Stimulated activated naive CD4-positive, alpha-beta T cell treated with Interleukin-2 at 50 U/mL for 16 hours (primary cell): ENCODE data around the gene NFKBIE.

Experiments
- DNase-seq: peaks from one replicate; lab custom pipeline; 2025; lab: John Stamatoyannopoulos, UW

Gene NFKBIE

GRCh38 chr6:44226368-44227147, 38.8 kb downstream of the NFKBIE start:
- DNase-seq: no peak

GRCh38 chr6:44225579-44226325, 39.6 kb downstream of the NFKBIE start:
- no peak for DNase-seq

GRCh38 chr6:44224965-44225305, 40.4 kb downstream of the NFKBIE start:
- DNase-seq: no peak

DNA sequence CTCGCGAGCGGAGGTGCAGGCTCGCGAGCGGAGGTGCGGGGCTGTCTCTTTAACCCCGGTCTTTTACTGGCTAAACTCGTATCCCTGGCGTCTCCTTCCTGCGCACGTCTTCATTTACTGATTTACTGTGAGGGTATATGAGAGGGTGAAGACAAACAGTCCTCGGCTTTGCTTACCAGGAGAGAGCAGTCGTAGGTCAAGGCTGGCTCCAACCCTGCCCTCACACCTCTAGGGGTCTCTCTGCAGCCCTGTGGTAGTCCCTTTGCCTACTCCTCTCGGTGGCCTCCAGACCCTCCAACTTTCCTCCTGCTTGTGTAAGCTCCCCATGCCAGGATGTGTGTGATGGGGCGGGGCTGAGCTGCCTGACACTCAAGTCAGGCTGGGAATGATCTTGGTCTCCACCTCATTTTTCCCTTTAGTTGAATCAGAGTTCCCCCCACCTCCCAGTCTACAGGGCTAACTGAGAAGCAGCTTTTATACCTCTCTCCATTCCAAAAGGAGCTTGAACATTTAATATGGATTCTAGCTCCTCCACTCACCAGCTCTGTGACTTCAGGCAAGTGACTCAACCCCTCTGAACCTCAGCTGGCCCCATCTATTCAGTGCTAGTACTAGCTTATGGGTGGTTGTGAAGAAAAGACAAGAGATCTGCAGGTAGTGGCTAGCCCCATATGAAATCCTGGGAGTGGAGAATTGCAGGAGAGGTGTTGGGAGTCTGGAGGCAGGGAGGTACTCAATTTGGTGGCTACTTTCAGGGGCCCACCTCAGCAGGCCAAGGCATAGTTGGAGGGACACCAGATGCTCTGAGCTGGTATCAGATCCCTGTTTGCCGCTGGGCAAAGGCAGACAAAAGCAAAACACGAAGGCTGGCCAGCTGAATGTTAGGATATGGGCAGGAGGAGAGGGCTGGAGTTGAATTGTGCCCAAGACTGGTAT, 41.1 kb downstream of the NFKBIE start:
- DNase-seq: peak; percentile 1

GRCh38 chr6:44223319-44224028, 41.9 kb downstream of the NFKBIE start, which contains the start of gene SLC29A1:
Gene SLC29A1 (plus strand): TSS chr6:44223595. CDS start chr6:44227314, 3,719 bp downstream.
- DNase-seq: peak; percentile 81

GRCh38 chr6:44222486-44223318, 42.6 kb downstream of the NFKBIE start:
- DNase-seq: no peak

DNA sequence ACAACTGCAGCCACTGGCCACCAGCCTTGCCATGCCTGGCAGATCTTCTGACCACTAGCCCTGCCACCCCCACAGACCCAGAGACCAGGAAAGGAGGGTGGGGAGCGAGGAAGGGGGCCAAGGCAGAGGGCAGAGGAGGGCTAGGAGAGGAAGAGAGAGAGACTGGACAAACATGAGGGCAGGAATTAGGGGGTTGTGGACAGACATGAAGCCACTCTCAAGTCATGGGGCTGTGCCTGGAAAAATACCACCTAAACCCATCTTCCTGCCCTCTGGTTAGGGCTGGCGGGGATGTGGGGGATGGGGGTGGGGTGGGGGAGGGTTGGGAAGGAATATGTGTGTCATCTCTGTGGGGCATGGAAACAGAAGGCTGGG, 43.4 kb downstream of the NFKBIE start:
- DNase-seq: no peak

DNA sequence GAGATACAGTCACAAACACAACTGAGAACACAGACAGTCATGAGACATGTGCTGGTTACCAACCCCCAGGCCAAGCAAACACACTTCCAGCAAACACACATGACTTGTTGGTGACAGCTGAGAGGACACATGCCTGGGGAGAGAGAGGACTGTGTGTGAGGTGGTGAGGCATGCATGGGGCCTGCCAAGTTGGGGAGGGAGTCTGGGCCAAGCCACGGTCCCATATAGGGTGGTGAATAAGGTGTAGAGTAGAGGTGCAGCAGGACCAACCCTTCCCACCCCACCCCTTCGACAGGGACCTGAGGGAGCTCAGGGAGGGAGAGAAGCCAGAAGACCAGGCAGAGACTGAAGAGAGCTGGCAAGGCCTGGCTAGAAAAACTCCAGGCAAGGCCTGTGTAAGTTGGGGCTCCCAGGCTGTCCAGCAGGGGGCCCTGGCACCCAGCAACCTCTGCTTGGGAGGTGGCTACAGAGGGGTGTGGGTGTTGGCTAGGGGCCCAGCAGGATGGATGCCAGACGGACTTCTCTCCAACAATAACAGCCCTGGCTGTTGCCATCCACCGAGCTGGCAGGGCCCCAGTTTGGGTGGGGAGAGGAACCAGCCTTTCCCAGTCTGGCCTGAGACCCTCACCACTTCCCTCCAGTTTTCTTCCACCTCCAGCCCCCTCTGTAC, 43.9 kb downstream of the NFKBIE start:
- DNase-seq: peak; percentile 59

DNA sequence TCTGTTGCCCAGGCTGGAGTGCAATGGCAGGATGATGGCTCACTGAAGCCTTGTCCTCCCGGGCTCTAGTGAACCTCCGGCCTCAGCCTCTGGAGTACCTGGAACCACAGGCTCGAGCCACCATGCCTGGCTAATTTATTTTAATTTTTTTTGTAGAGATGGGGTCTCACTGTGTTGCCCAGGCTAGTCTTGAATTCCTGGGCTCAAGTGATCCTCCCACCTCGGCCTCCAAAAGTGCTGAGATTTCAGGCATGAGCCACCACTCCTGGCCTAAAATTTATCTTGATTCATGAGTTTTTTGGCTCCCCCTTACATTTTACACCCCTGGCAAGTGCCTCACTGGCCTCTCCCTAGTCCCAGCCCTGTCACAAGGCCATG, 44.4 kb downstream of the NFKBIE start:
- no peak for DNase-seq

DNA sequence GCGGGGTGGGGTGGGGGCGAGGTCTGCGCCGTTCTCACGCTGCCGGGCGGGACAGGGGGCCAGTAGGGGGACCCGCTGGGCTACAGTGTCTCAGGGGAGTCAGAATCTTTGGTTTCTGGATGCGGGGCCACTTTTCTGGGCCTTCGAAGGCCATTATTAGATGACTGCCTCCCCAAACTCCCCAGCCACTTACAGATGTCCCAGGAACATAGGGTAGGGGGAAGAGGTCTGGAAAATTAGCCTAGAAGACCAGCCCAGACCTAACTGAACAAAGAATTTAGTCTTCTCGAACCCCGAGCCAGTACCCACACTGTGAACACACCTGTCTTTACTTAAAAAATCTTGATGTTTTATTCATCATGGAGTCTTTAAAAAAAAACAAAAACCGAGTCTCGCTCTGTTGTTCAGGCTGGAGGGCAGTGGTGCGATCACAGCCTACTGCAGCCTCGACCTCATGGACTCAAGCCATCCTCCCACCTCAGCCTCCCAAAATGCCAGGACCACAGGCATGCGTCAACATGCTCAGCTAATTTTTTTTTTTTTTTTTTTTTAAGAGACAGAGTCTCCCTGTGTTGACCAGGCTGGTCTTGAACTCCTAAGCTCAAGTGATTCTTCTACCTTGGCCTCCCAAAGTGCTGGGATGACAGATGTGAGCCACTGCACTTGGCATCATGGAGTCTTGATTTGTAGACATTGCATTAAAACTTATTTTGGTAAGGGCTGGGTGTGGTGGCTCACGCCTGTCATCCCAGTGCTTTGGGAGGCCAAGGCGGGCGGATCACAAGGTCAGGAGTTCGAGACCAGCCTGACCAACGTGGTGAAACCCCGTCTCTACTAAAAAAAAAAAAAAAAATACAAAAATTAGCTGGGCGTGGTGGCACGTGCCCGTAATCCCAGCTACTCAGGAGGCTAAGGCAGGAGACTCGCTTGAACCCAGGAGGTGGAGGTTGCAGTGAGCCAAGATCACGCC, 45.3 kb downstream of the NFKBIE start:
- DNase-seq: no peak

DNA sequence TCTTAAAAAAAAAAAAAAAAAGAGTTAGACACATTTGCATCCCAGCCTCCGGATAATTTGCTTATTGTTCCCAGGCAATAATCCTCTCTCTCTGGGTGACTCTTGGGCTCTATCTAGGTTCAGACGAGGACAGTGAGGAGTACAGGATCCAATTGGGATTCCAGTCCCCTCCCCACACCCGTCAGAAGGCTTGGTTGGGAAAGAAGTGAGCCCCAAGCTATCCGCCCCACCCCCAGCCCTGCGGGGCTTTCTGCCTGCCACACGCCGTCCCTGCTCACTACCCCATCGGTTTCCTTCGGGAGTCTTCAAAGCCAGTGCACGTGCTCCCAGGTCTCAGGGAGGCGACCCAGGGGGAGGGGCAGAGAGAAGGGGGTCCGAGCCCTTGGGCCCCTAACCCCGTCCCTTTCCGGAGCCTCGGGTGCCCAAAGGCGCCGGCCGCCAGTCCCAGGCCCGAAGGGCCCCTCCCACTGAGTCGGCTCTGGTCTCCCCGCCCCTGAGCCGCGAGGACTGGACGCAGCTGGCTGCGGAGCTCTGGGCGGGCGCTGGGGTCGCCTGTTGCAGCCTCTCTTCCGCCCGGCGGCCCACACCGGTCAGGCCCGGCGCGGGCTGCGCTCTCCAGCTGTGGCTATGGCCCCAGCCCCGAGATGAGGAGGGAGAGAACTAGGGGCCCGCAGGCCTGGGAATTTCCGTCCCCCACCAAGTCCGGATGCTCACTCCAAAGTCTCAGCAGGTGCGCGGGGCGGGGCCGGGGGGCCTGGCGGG, 46.1 kb downstream of the NFKBIE start:
- peak; percentile 11 for DNase-seq

DNA sequence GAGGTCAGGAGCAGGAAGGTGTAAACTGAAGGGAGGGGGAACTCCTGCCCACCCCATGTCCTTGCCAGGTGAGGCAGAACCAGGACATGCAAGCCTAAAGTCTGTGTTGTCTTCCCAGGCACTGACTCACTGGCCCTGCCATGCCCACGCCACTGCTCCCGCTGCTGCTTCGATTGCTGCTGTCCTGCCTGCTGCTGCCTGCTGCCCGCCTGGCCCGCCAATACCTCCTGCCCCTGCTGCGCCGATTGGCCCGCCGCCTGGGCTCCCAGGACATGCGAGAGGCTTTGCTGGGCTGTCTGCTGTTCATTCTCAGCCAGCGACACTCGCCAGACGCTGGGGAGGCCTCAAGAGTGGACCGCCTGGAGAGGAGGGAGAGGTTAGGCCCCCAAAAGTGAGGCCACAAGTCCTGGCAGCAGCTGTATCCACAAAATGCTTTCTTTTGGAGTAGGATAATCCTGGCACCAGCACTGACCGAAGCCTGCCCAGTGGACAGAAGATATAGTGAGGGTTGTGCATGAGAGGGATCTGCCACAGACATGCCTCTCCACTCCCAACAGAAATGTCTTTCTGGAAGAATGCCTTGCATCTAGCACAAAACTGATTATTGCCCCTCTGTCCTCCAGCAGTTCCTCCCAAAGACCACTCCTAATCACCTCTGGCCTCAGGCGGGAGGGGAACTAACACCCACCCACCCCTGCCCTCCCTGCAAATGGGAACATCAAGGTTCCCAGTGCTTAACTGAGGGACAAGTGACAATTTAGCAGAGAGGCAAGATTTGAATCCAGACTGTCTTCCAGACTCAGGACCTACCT, 47.8 kb downstream of the NFKBIE start:
- DNase-seq: no peak

GRCh38 chr6:44216677-44217331, 48.5 kb downstream of the NFKBIE start, which contains the start of gene MYMX:
Gene MYMX (plus strand): TSS chr6:44216926. CDS start chr6:44217472, 546 bp downstream.
- no peak for DNase-seq

- DNase-seq: no peak
Observed at GRCh38 chr6:44214307-44214706, 51.0 kb downstream of the NFKBIE start.

GRCh38 chr6:44211284-44211683, 54.1 kb downstream of the NFKBIE start:
- DNase-seq: no peak
